ENCODE measurements around the gene SRR.

Gene SRR

DNA sequence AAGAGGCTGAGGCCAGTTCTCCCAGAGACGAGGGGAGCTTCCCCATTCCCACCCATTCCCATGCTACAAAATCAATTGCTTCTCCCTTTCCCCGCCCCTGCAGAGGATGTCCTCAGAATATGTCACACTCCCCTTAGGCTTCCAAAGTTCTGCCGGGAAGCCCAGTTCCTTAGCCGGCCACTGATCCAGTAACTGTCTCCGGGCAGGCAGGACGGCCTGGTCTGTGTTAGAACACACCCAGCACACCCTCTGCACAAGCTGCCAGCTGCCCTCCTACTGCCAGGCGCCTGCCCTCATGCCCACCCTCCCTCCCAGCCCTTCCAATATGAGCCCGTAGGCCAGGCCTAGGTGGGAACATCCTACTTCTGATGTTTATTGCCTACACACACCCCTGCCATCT is 64.6 kb downstream of the SRR start:
- no peak for DNase-seq (ENCODE audit: low read depth, low spot score)

GRCh38 chr17:2369039-2369438 is 65.3 kb downstream of the SRR start:
- no peak for DNase-seq (ENCODE audit: low read depth, low spot score)
- no peak overlapping the region for H3K27ac ChIP-seq

More for the DNA sequence above, 64.6 kb downstream of the SRR start:
- no peak overlapping the region for H3K27ac ChIP-seq

DNA sequence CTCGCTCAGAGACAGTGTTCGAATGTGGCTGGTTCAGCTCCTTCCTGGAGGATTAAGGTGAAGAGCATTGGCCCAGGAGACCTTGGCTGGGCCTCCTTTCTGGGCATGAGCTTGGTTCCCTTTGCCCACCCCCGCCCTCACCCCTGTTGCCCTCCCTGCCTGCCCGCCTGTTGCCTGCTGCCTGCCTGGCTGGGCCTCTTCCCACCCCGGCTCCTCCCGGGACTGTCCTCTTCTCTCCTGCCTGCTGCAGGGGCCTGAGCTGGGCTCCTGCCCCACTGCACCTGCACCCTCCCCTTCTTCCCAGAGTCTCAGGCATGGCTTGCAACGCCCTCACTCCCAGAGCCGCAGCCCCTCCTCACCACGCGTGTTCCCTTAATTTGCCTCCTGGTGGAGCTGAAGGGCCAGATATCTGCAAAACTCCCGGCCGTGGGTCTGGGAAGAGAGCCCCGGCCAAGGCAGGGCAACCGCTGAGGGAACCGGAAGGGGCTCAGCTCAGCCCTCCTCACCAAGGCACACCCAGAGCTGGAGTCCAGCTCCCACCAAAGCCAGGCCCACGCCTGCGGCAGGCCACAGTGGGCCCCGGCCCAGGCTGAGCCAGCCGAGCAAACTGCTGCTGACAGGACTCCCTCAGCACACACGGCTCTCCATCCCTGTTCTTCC is 65.9 kb downstream of the SRR start:
- H3K27ac ChIP-seq = no peak overlapping the region
- DNase-seq (ENCODE audit: low read depth, low spot score) = no peak

GRCh38 chr17:2370211-2370589 is 66.5 kb downstream of the SRR start:
- no peak overlapping the region for H3K27ac ChIP-seq
- DNase-seq (ENCODE audit: low read depth, low spot score) = no peak

- no peak overlapping the region for H3K27ac ChIP-seq
- no peak for DNase-seq (ENCODE audit: low read depth, low spot score)
Measured at GRCh38 chr17:2371183-2372130, 67.7 kb downstream of the SRR start.

- no peak overlapping the region for H3K27ac ChIP-seq
Measured at GRCh38 chr17:2372180-2372579, 68.4 kb downstream of the SRR start.

GRCh38 chr17:2372681-2373080 is 68.9 kb downstream of the SRR start:
- no peak overlapping the region for H3K27ac ChIP-seq
- no peak for DNase-seq (ENCODE audit: low read depth, low spot score)

More at GRCh38 chr17:2372180-2372579, 68.4 kb downstream of the SRR start:
- DNase-seq (ENCODE audit: low read depth, low spot score) = no peak

DNA sequence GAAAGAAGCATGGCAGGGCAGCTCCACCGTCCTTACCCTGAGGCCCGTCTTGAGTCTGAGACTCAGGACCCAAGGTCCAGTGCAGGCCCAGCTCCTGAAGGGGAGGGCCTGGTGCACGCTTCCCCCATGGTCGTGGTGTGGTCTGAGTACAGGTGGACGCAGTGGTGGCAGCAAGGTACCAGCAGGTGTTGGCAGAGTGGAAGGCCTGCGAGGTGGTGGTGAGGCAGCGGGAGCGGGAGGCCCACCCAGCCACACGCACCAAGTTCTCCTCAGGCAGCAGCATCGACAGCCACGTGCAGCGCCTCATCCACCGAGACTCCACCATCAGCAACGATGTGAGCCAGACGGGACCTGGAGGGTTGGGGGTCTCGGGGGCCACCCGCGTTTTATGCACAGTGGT is 69.4 kb downstream of the SRR start:
- H3K27ac ChIP-seq = no peak overlapping the region
- DNase-seq (ENCODE audit: low read depth, low spot score) = no peak

All from epithelial cell of prostate (primary cell).